Measurements from ENCODE around the gene FAM9C. TPM values are rescaled to one million over a fixed set of nuclear protein-coding genes. Genes with fewer than 3 reads are reported as not detected.
"Not testable (repeated sequence)": the region's sequence is repeated elsewhere in the genome, so short reads cannot be mapped to it uniquely, and the experiment has no call there.

The FAM9C gene
- total and polyA plus RNA-seq, 7 experiments from 2014 or later, result 0.16 to 0.19 TPM; not detected in 5

DNA sequence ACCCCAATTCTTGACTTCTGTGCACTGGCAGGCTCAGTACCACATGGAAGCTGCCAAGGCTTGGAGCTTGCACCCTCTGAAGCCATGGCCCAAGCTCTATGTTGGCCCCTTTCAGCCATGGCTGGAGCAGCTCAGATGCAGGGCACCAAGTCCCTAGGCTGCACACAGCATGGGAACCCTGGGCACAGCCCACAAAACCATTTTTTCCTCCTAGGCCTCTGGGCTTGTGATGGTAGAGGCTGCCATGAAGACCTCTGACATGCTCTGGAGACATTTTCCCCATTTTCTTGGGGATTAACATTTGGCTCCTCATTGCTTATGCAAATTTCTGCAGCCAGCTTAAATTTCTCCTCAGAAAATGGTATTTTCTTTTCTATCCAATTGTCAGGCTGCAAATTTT lies 17.9 kb upstream of the FAM9C start:
- Mint-ChIP-seq H3K27ac (peak overlapping the region in 2 of 9 donors; percentile 36 to 67), H3K4me3 (peak overlapping the region in 1 of 10 donors; percentile 15), H3K4me1 (peaks cover 13 to 65% (median 59%) of the 10 kb centered on the region in 7 donors), H3K36me3 (peaks cover 13 to 31% (median 17%) of the 10 kb centered on the region in 5 donors), H3K9me3 (peaks cover 0 to 58% (median 20%) of the 10 kb centered on the region in 11 donors)
- POLR2A ChIA-PET, result interaction anchor here (0.8 to 1.3 kb wide), 6 partner anchors 8 to 25 kb away, joined by 3 to 4 read pairs (median 3); no protein-coding TSS in a partner anchor
- CTCF ChIA-PET; H3K27me3 Mint-ChIP-seq; DNase-seq; H3K27ac ChIP-seq (ENCODE audit: low read depth, low read length); intact Hi-C loops (cut with micrococcal nuclease); ATAC-seq; H3K36me3 ChIP-seq (ENCODE audit: control insufficient read depth in 2 of 3, insufficient read depth in 3 of 3, low read length in 3 of 3); H3K27me3 ChIP-seq (ENCODE audit: control insufficient read depth in 2 of 2, insufficient read depth in 2 of 2, low read length in 2 of 2); H3K4me3 ChIP-seq (ENCODE audit: low read length): not testable (repeated sequence)
- H3K9me3 ChIP-seq (ENCODE audit: control insufficient read depth in 2 of 3, low read length in 3 of 3), result peaks cover 0 to 11% (median 0%) of the 10 kb centered on the region in 3 experiments
- peaks cover 0 to 12% of the 10 kb centered on the region in 2 donors for H3K4me1 ChIP-seq (ENCODE audit: control insufficient read depth in 2 of 2, insufficient read depth in 2 of 2, low read length in 2 of 2)

DNA sequence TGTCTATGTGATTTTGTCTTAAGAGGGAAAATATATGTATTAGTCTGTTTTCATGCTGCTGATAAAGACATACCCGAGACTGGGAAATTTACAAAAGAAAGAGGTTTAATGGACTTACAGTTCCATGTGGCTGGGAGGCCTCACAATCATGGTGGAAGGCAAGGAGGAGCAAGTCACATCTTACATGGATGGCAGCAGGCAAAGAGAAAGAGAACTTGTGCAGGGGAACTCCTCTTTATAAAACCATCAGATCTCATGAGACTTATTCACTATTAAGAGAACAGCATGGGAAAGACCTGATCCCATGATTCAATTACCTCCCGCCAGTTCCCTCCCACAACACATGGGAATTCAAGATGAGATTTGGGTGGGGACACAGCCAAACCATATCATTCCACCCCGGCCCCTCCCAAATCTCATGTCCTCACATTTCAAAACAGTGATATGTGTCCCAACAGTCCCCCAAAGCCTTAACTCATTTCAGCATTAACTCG lies 16.8 kb upstream of the FAM9C start:
- ChIA-PET POLR2A (interaction anchor here (0.8 to 1.4 kb wide), 8 partner anchors 8 to 88 kb away, joined by 3 to 6 read pairs (median 4); no protein-coding TSS in a partner anchor), CTCF (interaction anchor here (1.0 kb wide), 1 partner anchor 10 kb away, joined by 4 read pairs; no protein-coding TSS in a partner anchor)
- ATAC-seq; H3K36me3 ChIP-seq (ENCODE audit: control insufficient read depth in 2 of 3, insufficient read depth in 3 of 3, low read length in 3 of 3); H3K4me3 Mint-ChIP-seq; H3K4me1 ChIP-seq (ENCODE audit: control insufficient read depth in 2 of 2, insufficient read depth in 2 of 2, low read length in 2 of 2); H3K4me3 ChIP-seq (ENCODE audit: low read length); H3K27ac ChIP-seq (ENCODE audit: low read depth, low read length); DNase-seq; H3K27me3 Mint-ChIP-seq; intact Hi-C loops (cut with micrococcal nuclease); H3K27me3 ChIP-seq (ENCODE audit: control insufficient read depth in 2 of 2, insufficient read depth in 2 of 2, low read length in 2 of 2): not testable (repeated sequence)
- Mint-ChIP-seq H3K4me1 (peaks cover 6 to 62% (median 54%) of the 10 kb centered on the region in 7 donors), H3K36me3 (peaks cover 13 to 26% (median 14%) of the 10 kb centered on the region in 5 donors), H3K9me3 (peaks cover 0 to 50% (median 16%) of the 10 kb centered on the region in 11 donors), H3K27ac (peak overlapping the region in 3 of 9 donors; percentile 54 to 55 (median 54))
- H3K9me3 ChIP-seq (ENCODE audit: control insufficient read depth in 2 of 3, low read length in 3 of 3), result peaks cover 0 to 11% (median 0%) of the 10 kb centered on the region in 3 experiments

DNA sequence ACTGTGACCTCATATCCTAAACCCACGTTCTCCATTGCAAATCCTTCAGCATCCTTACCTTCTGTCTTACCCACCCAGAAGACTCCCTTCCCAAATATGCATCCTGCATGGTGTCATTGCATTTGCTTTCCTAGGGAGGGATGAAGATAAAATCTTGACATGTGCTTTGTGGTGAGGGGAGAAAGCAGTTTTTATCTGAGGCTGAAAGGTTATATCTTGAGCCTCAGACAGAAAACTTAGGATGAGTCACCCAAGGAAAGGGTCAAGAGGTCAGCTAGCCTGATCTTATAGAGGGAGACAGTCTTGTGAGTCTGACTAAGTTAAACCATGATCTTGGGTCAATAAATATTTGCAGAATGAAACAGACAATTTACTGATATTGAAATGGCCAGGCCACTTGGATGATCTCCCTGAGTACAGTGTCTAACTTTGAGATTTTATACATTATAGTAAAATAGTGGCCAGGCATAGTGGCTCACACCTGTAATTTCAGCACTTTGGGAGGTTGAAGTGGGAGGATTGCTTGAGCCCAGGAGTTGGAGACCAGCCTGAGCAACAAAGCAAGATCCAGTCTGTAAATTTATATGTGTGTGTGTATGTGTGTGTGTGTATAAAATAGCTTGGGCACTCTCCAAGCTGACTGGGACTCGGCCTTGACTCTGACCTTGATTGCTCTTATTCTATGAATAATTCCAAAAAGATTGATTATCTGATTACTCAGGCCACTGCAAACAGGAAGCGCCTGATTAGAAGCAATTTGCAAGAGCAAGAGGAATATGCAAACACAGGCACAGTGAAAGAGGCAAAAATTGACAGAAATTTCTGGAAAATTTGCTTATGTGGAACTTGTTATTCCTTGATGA lies 15.4 kb upstream of the FAM9C start:
- Mint-ChIP-seq H3K27me3 (no peaks in the 10 kb centered on the region), H3K9me3 (peaks cover 0 to 50% (median 16%) of the 10 kb centered on the region in 11 donors), H3K27ac (peak overlapping the region in 3 of 9 donors; percentile 21 to 55 (median 54)), H3K36me3 (peaks cover 13 to 28% (median 14%) of the 10 kb centered on the region in 5 donors), H3K4me1 (peaks cover 9 to 73% (median 68%) of the 10 kb centered on the region in 7 donors), H3K4me3 (peak overlapping the region in 1 of 10 donors; percentile 12)
- H3K4me3 ChIP-seq (ENCODE audit: low read length), result no peak overlapping the region
- intact Hi-C loops (cut with micrococcal nuclease), result loop anchor here in 1 of 2 donors (1.0 kb wide), 1 partner anchor 8 kb away; no protein-coding TSS in a partner anchor
- no peak for ATAC-seq
- no peaks in the 10 kb centered on the region for H3K36me3 ChIP-seq (ENCODE audit: control insufficient read depth in 2 of 3, insufficient read depth in 3 of 3, low read length in 3 of 3)
- peaks cover 0 to 11% (median 0%) of the 10 kb centered on the region in 3 experiments for H3K9me3 ChIP-seq (ENCODE audit: control insufficient read depth in 2 of 3, low read length in 3 of 3)
- POLR2A ChIA-PET, result interaction anchor here (0.6 to 1.9 kb wide), 14 partner anchors 8 to 86 kb away, joined by 3 to 9 read pairs (median 4); no protein-coding TSS in a partner anchor
- CTCF ChIA-PET, result interaction anchor here (0.6 to 1.0 kb wide), 3 partner anchors 8 to 44 kb away, joined by 3 to 4 read pairs (median 3); no protein-coding TSS in a partner anchor
- DNase-seq, result no peak
- H3K4me1 ChIP-seq (ENCODE audit: control insufficient read depth in 2 of 2, insufficient read depth in 2 of 2, low read length in 2 of 2), result peaks cover 0 to 22% of the 10 kb centered on the region in 2 donors
- no peak overlapping the region for H3K27ac ChIP-seq (ENCODE audit: low read depth, low read length)
- H3K27me3 ChIP-seq (ENCODE audit: control insufficient read depth in 2 of 2, insufficient read depth in 2 of 2, low read length in 2 of 2), result no peaks in the 10 kb centered on the region

DNA sequence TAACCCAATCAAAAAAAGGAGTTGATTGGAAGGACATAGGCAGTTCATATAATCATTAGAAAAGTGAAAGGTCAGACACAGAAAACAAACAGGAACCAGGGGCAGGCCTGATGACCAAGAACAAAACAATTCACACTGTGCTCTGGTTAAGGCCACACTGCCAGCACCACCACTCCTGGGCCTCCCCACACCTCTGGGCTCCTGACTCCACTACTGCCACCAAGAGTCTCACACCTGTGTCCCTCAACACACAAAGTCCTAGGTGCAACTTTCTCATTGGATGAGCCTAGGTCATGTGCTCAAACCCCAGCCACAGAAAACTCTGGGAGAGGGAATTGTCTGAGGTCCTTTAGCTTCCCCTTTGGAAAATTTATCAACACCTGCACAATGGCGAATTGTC lies 11.1 kb upstream of the FAM9C start:
- no peak for ATAC-seq
- no peaks in the 10 kb centered on the region for H3K27me3 ChIP-seq (ENCODE audit: control insufficient read depth in 2 of 2, insufficient read depth in 2 of 2, low read length in 2 of 2)
- peaks cover 28 to 53% of the 10 kb centered on the region in 2 donors for H3K4me1 ChIP-seq (ENCODE audit: control insufficient read depth in 2 of 2, insufficient read depth in 2 of 2, low read length in 2 of 2)
- ChIA-PET POLR2A (interaction anchor here (1.2 to 1.3 kb wide), 2 partner anchors 17 to 36 kb away, joined by 3 to 4 read pairs; no protein-coding TSS in a partner anchor), CTCF (no interaction called here)
- intact Hi-C loops (cut with micrococcal nuclease), result loop anchor here in 1 of 2 donors (1.0 kb wide), 1 partner anchor 19 kb away; no protein-coding TSS in a partner anchor
- H3K9me3 ChIP-seq (ENCODE audit: control insufficient read depth in 2 of 3, low read length in 3 of 3), result no peaks in the 10 kb centered on the region
- Mint-ChIP-seq H3K36me3 (peaks cover 0 to 14% (median 3%) of the 10 kb centered on the region in 5 donors), H3K27ac (peak overlapping the region in 8 of 9 donors; percentile 51 to 95 (median 88)), H3K27me3 (no peaks in the 10 kb centered on the region), H3K4me1 (peaks cover 9 to 94% (median 83%) of the 10 kb centered on the region in 7 donors), H3K4me3 (peak overlapping the region in 5 of 10 donors; percentile 12 to 66 (median 37)), H3K9me3 (peaks cover 0 to 26% (median 1%) of the 10 kb centered on the region in 11 donors)
- no peaks in the 10 kb centered on the region for H3K36me3 ChIP-seq (ENCODE audit: control insufficient read depth in 2 of 3, insufficient read depth in 3 of 3, low read length in 3 of 3)
- DNase-seq, result no peak
- no peak overlapping the region for H3K4me3 ChIP-seq (ENCODE audit: low read length)
- no peak overlapping the region for H3K27ac ChIP-seq (ENCODE audit: low read depth, low read length)

DNA sequence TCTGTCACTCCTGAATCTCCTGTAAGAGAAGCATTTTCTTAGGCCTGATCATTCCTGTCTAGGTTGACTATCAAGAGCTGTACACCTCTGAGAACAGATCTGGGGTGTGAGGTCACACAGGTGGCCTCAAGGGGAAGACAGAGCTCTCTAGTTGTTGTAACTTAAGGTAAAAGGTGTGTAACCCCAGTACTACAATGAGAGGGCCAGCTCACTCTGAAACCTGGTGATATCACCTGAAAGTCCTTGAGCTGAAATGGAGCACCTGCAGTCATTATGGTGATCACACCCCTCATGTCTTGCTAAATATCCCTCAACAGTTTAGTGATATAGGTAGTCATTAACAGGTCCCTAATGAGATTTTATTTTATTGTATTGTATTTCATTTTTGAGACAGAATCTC lies 8.8 kb upstream of the FAM9C start:
- no peak overlapping the region for H3K27ac ChIP-seq (ENCODE audit: low read depth, low read length)
- H3K4me3 Mint-ChIP-seq, result peak overlapping the region in 2 of 10 donors; percentile 16 to 80

More for the DNA sequence above, 8.8 kb upstream of the FAM9C start:
- ATAC-seq, result no peak
- Mint-ChIP-seq H3K4me1 (peaks cover 14 to 92% (median 78%) of the 10 kb centered on the region in 7 donors), H3K9me3 (peaks cover 0 to 20% (median 2%) of the 10 kb centered on the region in 11 donors), H3K27me3 (no peaks in the 10 kb centered on the region), H3K27ac (peak overlapping the region; percentile 49 to 96 (median 95)), H3K36me3 (peaks cover 0 to 16% (median 3%) of the 10 kb centered on the region in 5 donors)
- Histone ChIP-seq H3K4me1 (ENCODE audit: control insufficient read depth in 2 of 2, insufficient read depth in 2 of 2, low read length in 2 of 2) (peaks cover 35 to 70% of the 10 kb centered on the region in 2 donors), H3K36me3 (ENCODE audit: control insufficient read depth in 2 of 3, insufficient read depth in 3 of 3, low read length in 3 of 3) (no peaks in the 10 kb centered on the region), H3K27me3 (ENCODE audit: control insufficient read depth in 2 of 2, insufficient read depth in 2 of 2, low read length in 2 of 2) (no peaks in the 10 kb centered on the region), H3K4me3 (ENCODE audit: low read length) (no peak overlapping the region), H3K9me3 (ENCODE audit: control insufficient read depth in 2 of 3, low read length in 3 of 3) (no peaks in the 10 kb centered on the region)
- intact Hi-C loops (cut with micrococcal nuclease), result no loop called here
- ChIA-PET CTCF (interaction anchor here (0.7 to 1.0 kb wide), 3 partner anchors 28 to 37 kb away, joined by 3 read pairs; no protein-coding TSS in a partner anchor), POLR2A (interaction anchor here (0.6 to 16.0 kb wide), 11 partner anchors 9 to 78 kb away, joined by 3 to 353 read pairs (median 5); partner anchors contain the start of gene TMSB4X)
- no peak for DNase-seq
